ENCODE data around the gene POU5F1. TPM values are rescaled to one million over a fixed set of nuclear protein-coding genes. Genes with fewer than 3 reads are reported as not detected.
"Not testable (repeated sequence)": the region's sequence is repeated elsewhere in the genome, so short reads cannot be mapped to it uniquely, and the experiment has no call there.

POU5F1 gene
- polyA plus RNA-seq, 3 donors: 1.9 to 25.2 (median 4.5) TPM

DNA sequence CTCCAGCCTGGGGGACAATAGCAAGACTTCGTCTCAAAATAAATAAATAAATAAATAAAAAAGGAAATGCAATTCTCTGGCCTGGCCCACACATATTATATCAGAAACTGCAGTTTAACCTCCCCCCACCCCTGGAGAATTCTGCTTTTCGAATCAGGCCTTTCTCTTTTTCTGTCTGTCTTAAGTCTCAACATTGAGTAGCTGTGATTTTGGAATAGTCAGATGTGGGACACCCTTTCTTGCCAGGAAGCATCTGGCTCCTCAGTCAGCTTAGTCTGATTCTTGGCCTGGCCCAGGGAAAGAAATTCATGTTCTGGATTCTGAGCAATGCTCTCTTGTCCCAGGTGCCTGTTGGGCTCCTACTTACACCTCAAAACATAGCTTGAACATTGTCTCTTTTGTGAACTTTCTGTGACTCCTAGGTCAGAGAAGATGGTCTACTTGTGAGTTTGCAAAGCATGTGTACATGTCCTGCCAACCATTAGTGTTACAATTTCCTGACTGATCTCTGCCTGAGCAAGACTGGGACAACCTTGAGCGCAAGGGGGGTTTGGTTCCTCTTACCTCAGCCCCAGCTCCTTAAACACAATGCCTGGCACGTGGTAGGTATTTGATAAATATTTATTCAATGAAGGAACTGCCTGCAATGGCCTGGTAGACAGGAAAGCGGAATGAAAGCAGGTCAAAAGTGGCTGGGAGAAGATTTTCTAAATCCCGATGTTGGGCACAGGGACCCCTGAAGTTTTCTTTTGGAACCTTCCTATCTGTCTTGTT lies 23.8 kb upstream of the POU5F1 start:
- DNase-seq (ENCODE audit: extremely low read depth in 1 of 11, low read depth in 9 of 11, low spot score in 4 of 11): no peak

DNA sequence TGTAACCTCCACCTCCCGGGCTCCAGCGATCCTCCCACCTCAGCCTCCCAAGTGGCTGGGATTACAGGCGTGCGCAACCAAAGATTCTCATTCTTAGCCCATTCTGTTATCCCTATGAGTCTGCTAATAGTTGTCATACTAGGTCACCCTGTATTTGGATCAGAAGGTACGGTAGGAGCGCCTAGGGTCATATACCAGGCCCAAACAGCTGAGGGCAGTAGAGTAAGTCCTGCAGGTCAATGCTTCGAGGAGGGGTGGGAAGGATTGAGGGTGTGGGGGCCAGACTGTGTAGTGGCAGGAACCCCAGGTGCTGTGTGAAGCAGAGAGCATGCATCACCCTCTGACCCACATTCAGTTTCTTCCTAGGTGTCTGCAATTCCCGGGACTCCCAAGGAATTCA lies 22.7 kb upstream of the POU5F1 start:
- no peak for DNase-seq (ENCODE audit: extremely low read depth in 1 of 11, low read depth in 9 of 11, low spot score in 4 of 11)

DNA sequence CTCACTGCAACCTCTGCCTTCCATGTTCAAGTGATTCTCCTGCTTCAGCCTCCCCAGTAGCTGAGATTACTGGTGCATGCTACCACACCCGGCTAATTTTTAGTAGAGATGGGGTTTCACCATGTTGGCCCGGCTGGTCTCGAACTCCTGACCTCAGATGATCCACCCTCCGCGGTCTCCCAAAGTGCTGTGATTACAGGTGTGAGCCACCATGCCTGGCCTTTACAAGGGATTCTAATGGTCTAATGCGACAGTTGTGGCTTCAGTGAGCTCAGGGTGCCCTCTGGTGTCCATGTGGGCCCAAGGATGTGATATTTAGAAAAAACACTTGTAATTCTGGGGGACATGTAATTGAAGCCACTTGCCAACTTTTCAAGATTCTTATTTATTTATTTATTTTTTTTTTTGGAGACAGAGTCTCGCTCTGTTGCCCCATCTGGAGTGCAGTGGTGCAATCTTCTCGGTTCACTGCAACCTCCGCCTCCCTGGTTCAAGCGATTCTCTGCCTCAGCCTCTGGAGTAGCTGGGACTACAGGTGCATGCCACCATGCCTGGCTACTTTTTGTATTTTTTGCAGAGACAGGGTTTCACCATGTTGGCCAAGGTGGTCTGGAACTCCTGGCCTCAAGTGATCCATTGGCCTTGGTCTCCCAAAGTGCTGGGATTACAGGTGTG lies 22.1 kb upstream of the POU5F1 start:
- peak in 6 of 11 donors; percentile 35 to 62 (median 42) for DNase-seq (ENCODE audit: extremely low read depth in 1 of 11, low read depth in 9 of 11, low spot score in 4 of 11)

DNA sequence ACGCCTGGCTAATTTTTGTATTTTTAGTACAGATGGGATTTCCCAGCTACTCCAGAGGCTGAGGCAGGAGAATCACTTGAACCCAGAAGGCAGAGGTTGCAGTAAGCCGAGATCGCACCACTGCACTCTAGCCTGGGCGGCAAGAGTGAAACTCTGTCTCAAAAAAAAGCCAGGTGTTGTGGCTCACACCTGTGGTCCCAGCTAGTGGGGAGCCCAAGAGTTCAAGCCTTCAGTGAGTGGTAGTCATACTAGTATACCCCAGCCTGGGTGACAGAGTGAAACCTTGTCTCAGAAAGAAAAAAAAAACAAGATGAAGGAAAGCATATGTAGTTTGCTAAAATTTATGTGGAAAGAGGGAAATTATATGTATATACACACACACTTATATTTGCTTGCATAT lies 20.0 kb upstream of the POU5F1 start:
- DNase-seq (ENCODE audit: extremely low read depth in 1 of 11, low read depth in 9 of 11, low spot score in 4 of 11): no peak

DNA sequence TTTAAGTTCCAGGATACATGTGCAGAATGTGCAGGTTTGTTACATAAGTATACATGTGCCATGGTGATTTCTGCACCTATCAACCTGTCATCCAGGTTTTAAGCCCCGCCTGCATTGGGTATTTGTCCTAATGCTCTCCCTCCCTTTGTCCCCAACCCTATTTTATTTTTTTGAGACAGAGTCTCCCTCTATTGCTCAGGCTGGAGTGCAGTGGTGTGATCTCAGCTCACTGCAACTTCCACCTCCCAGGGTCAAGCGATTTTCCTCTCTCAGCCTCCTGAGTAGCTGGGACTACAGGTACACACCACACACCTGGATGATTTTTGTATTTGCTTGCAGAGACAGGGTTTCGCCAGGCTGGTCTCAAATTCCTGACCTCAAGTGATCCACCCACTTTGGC lies 18.7 kb upstream of the POU5F1 start:
- not testable (repeated sequence) for DNase-seq (ENCODE audit: extremely low read depth in 1 of 11, low read depth in 9 of 11, low spot score in 4 of 11)

DNA sequence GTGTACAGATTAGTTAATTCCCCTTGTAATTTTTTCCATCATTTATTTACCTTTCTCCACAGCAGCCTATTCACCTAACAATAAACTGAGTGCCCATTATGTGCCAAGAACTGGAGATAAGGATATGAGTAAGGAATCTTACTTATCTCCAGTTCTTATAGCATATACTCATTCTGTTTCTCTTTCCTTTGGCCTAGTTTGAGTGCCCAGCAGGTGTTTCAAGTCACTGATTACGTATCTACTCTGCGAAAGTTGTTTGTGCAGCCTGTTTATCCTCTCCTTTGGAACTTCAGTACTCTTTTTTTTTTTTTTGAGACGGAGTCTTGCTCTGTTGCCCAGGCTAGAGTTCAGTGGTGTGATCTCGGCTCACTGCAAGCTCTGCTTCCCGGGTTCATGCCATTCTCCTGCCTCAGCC lies 17.3 kb upstream of the POU5F1 start:
- no peak for DNase-seq (ENCODE audit: extremely low read depth in 1 of 11, low read depth in 9 of 11, low spot score in 4 of 11)

DNA sequence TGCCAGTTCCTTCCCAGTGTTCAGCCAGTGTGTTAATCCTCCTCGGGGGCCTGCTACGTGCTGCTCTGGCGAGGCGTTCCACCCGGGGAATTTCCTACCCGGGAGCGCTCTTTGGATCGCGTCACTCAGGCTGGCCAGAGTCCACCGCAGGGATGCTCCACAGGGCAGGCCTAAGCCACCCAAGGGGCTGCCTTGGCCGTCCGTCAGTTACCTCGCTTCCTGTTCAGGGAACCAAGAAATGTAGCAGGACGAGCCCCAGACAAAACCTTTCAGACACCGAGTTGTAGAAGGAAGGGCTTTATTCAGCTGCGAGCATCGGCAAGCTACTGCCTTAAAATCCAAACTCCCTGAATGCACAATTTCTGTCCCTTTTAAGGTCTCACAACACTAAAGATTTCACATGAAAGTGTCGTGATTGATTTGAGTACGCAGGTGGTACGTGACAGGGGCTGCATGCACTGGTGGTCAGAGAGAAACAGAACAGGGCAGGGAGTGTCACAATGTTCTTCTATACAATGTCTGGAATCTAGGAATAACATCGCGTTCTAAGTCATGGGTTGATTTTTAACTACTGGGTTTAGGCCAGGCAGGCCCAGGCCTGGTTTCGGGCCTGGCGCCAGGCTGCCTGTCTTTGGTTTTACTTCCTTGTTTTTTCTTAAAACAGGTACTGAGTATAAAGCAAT lies 15.7 kb upstream of the POU5F1 start:
- DNase-seq (ENCODE audit: extremely low read depth in 1 of 11, low read depth in 9 of 11, low spot score in 4 of 11): no peak

DNA sequence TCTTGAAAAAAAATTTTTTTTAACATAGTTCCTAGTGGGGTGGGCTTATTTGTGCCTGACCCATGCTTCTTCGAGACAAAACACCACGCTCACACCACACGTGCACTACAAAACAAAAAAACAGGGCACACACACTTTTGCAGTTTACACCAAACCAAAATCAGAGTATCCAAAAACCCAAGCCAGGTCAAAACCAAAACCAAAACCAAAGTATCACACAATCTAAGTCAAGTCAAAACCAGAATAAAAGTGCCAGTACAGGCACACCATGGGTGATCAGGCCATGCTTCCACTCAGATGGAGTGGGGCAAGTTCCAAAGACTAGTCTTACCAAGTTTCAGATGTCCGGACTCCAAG lies 15.2 kb upstream of the POU5F1 start:
- DNase-seq (ENCODE audit: extremely low read depth in 1 of 11, low read depth in 9 of 11, low spot score in 4 of 11): not testable (repeated sequence)

DNA sequence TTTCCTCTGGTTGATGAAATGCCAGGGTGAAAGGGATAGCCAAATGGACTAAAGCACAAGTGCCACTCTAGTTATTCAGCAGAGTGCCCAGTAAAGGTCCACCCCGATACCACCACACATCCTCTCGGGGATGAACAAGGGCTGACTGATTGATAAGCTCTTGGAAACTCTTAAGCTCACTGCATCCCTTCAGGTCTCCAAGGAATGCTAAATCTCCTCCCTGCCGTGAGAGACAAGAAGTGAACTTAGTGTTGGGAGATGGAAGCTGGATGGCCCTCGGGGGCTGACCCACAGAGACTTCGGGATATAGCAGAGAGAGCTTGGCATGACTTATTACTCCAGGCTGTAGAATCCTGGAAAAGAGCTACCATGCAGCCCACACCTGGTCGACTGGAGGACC lies 13.4 kb upstream of the POU5F1 start:
- not testable (repeated sequence) for DNase-seq (ENCODE audit: extremely low read depth in 1 of 11, low read depth in 9 of 11, low spot score in 4 of 11)

DNA sequence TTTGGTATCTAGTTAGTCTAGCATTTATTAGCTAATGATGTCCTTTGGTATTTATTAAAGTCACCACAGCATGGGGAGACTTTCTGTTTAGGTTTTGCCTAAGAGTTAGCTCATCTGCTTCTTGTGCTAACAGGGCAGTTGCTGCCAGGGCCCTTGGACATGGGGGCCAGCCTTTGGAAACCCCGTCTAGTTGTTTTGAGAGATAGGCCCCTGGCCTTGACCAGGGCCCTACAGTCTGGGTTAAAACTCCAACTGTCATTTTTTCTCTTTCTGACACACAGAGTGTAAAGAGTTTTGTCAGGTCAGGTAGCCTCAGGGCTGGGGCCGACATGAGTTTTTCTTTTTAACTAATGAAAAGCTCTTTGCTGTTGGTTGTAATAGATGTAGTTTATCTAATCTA lies 12.8 kb upstream of the POU5F1 start:
- DNase-seq (ENCODE audit: extremely low read depth in 1 of 11, low read depth in 9 of 11, low spot score in 4 of 11): not testable (repeated sequence)

DNA sequence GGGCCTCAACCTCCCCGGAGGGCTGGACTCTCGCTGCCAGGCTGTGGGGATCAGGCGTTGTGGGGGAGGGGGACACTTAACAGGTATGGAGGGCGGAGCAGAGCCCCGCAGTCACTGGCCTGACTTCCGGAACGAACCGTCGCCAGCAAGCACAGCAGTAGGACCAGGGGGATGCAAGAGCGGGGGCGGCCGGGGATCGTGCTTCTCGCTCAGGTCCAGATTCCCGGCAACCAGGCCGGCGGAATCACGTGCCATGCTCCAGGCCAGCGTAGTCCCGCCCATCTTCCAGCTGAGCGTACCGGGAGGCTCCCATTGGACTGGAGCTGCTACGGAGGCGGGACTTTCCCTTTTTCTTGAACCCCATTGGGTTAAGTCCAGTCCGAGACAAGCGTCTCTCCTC lies 10.0 kb upstream of the POU5F1 start:
- peak in 3 of 11 donors; percentile 51 to 69 (median 52) for DNase-seq (ENCODE audit: extremely low read depth in 1 of 11, low read depth in 9 of 11, low spot score in 4 of 11)

DNA sequence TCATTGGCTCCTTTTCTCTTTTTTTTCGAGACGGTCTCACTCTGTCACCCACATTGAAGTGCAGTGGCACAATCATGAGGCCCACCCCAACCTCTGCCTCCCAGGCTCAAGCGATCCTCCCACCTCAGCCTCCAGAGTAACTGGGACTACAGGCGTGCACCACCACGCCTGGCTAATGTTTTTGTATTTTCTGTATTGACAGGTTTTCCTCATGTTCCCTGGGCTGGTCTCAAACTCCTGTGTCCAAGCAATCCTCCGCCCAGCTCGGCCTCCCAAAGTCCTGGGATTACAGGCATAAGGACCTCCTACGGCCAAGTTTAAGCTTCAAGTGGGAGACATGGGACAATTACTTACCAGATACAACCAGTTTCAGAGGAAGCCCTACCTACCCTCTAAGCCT lies 9.4 kb upstream of the POU5F1 start:
- DNase-seq (ENCODE audit: extremely low read depth in 1 of 11, low read depth in 9 of 11, low spot score in 4 of 11): no peak

DNA sequence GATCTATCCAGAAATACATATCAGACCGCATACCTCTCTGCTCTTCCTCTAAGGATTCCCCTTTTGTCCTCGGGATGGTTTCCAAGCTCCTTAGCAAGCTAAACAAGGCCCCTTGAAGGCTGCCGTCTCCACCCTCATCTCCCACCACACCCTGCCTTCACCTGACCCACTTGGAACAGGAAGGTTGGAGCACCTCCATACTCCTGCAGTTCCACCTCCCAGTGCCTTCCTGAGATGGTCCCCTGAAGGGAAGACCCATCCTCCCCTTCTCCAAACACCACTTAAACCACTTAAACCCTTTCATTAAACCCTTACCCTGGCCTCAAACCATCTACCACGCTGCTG lies 8.5 kb upstream of the POU5F1 start:
- DNase-seq (ENCODE audit: extremely low read depth in 1 of 11, low read depth in 9 of 11, low spot score in 4 of 11): no peak

DNA sequence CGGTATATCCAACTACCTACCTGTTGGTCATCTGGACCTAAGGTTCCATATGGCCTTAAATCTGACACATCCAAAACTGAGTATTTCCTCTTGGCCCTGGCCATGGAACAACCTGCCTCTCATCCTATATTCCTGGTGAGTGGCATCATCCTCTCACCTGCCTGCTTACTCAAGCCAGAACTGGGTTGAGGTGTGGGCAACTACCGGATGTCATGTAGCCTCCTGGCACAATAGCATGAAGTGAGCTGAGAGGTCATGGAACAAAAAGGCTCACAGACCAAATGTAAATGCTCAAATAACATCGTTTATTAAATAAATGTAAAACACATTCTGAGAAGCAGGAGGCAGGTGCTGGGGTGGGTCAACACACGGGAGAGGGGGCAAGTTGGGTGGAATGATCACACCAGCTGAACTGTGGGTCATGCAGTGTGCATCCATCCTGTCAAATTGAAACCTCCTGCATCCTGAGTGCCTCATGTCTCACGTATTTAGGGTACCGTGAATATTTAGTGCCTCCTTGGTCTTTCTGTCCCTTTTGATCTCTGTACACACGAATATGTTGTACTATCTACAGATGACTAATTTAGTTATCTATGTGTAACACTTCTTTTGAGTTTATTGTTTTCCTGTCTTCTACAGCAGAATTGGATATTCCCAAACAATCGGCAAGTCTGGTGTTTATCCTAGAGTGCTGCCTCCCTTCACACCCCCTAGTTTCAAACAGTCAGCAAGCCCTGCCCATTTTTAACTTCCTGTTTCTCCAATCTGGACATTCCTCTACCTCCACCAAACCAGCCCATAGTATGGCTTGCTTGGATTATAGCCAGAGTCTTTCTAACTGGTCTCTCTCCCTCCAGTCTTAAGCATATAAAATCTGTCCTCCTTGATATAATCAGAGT lies 7.9 kb upstream of the POU5F1 start:
- no peak for DNase-seq (ENCODE audit: extremely low read depth in 1 of 11, low read depth in 9 of 11, low spot score in 4 of 11)

DNA sequence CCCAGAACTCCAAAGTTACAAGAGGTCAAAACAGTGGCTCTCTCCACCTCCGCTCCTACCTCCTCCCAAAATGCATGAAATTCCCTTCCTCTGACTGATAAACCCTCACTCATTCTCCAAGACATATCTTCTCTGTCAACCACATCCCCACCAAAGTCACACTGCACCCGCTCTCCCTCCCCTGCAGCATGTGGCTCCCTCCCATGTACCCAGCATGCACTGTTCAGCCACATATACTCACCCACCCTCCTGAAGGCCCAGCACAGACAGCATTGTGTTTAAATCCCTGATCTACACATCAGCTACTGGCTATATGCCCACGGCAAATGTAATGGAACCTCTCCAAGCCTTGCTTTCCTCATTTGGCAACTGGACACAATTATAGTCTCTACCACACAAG lies 5.5 kb upstream of the POU5F1 start:
- no peak for DNase-seq (ENCODE audit: extremely low read depth in 1 of 11, low read depth in 9 of 11, low spot score in 4 of 11)

DNA sequence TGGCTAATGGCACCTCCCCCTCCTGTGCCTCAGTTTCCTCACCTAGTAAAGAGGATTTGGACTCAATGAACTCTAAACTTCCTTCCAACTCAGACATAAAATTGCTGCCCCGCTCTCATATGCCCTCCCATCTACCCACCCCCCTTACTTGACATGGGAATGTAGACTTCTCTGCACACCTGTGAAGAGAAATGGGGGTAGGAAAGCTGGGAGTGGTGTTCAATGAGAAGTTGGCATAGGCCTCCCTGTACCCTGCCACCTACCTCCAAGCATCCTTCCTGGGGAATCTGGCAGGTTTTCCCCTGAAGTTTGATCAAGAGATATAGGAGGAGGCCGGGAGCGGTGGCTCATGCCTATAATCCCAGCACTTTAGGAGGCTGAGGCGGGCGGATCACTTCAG lies 3.9 kb upstream of the POU5F1 start:
- no peak for DNase-seq (ENCODE audit: extremely low read depth in 1 of 11, low read depth in 9 of 11, low spot score in 4 of 11)

DNA sequence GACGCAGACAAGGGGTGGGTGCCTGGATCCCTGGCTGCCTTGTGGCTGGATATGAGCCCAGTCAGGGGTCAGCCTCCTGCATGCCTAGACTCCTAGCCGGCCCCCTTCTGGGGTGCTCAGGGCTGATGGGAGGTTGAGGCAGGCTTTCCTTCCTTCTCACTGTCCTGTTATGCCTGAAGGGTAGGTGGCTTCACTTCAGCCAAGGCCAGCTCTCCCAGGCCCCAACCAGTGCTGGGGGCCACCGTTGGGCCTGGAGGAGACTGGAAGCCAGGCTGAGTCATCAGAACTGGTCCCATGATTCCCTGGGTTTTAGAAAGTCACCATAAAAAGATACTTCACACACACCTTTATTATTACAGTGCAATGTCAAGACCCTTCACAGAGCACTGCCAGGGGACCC lies 2.9 kb upstream of the POU5F1 start:
- no peak for DNase-seq (ENCODE audit: extremely low read depth in 1 of 11, low read depth in 9 of 11, low spot score in 4 of 11)

DNA sequence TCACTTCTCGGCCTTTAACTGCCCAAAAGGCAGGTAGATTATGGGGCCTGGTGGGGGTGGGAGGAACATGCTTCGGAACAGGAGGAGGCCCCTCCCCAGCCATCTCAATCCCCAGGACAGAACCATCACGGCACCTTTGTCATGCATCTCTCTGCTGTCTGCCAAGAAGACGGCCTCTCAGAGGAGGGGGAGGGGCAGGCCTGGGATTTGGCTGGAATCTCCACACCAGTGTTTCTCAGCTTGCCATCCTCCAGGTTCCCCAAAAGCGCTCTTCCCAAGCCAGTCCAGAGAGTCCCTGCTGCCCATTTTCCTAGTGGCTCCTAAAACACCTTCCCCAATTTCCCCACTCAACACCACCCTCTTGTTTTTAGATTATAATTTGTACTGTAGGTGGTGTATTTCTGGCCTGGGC lies 2.5 kb upstream of the POU5F1 start:
- no peak for DNase-seq (ENCODE audit: extremely low read depth in 1 of 11, low read depth in 9 of 11, low spot score in 4 of 11)
